ENCODE measurements around the gene BMP8B.

Gene BMP8B

DNA sequence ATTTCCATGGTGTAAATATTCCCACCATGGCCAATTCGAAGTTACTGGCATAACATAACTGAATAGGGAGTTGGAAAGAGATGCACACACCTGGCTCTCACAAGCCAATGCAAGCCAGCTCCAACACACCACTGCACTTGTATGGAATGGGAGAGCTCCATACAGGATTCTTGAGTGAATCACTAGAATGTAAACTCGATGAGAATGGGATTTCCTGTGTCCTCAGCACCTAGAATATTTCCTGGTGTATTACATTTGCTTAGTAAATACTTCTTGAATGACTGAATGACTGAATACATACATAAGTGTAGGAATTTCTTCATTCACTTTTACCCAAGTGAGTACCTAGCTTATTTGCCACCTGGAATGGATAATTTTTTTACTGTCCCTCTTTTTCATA lies 66.2 kb downstream of the BMP8B start:
- no peak for DNase-seq (ENCODE audit: low spot score)

DNA sequence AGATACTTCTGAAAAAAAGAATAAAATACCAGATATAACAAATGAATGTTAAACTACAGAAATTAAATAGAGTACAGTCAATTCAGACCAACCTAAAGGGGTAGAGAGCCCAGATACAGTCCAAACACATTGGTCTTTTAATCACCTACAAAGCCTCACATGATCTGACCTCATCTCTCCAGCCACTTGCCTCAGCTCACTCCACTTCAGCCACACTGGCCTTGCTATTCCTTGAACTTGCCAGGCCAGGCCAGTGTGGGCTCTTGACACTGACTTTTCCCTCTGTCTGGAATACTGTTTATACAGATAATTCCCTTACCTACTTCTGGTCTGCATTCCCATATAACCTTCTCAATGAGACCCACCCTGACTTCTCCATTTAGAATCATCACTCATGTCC lies 67.0 kb downstream of the BMP8B start:
- no peak for DNase-seq (ENCODE audit: low spot score)

DNA sequence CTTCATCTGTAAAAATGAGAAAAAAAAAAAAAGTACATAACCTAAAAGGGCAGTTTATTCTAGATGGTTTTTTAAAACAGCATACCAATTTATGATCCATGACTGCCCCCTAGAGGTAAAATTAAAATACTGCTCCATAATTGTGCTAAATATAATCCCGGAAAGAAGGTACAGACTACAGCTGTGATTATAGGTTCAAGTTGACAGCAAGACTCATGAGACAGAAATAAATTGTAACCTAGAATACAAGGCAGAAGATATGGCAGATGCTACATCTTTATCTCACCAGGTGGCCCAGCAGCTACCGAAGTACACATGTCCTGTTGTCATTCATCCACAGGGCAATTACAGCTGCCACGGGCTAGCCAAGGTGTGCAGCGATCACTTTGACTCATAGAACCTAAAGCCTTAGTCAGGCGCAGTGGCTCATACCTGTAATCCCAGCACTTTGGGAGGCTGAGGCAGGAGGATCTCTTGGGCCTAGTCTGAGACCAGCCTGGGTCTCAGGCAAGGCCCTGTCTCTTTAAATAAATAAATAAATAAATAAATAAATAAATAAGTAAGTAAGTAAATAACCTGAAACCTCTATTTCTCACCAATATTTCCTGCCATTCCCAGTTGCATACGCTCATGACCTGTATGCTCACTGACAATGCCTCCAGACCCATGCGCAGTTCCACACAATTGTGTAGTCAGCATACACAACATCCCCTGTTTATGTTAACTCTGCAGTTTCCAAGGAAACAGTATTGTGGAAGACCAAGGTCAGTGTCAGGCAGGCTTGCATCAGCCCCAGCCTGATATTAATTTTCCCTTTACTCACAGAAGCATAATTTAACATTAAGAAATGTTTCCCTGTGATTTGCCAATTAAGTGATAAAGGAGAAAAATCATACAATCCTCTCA lies 68.3 kb downstream of the BMP8B start:
- no peak for DNase-seq (ENCODE audit: low spot score)

DNA sequence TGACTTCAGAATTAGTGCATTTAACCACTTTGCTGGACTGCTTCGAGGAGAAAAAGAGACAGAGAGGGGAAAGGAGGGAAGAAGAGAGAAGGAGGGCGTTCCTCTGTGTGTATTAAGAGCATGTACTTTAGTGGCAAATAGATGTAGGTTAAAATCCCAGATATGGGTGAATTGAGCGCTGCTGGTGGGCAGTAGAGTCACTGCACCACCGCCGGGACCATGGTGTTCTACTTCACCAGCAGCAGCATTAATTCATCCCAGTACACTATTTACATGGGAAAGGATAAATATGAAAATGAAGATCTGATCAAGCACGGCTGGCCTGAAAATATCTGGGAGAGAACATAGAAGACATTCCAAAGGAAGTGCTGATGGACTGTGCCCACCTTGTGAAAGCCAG lies 70.9 kb downstream of the BMP8B start:
- no peak for DNase-seq (ENCODE audit: low spot score)

DNA sequence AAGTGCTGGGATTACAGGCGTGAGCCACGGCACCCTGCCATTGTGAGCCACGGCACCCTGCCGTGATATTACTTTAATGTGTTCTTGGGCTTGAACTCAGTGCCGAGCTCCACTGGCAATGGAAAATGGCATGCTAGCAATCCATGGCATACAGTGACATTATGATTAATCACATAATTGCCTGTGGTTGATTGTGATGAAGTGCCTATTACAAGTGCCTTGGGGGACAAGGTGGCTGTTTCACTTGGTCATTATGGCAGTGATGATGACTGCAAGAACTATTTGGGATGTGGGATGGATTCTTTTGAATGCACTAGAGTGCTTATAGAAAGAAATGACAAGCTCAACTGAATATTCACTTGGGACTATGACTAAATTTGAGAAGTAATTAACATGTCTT lies 75.1 kb downstream of the BMP8B start:
- no peak for DNase-seq (ENCODE audit: low spot score)

DNA sequence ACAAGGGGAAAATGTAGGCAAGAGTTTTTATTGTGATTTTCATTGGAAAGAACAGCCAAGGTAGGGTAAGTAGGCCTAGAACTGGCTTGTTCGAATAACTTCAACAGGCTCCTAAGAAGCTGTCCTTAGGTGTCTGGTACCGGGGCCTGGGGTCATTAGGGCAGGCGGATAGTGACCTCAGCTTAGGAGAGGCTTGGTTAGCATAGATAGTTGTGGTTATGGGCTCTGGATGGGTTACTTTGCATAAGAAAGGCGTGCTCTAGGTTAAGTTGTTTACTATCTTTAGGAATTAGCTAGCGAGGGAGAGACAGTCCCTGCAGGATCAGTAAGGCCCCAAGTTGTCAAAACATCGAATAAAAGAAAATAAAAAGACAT lies 76.7 kb downstream of the BMP8B start:
- no peak for DNase-seq (ENCODE audit: low spot score)

DNA sequence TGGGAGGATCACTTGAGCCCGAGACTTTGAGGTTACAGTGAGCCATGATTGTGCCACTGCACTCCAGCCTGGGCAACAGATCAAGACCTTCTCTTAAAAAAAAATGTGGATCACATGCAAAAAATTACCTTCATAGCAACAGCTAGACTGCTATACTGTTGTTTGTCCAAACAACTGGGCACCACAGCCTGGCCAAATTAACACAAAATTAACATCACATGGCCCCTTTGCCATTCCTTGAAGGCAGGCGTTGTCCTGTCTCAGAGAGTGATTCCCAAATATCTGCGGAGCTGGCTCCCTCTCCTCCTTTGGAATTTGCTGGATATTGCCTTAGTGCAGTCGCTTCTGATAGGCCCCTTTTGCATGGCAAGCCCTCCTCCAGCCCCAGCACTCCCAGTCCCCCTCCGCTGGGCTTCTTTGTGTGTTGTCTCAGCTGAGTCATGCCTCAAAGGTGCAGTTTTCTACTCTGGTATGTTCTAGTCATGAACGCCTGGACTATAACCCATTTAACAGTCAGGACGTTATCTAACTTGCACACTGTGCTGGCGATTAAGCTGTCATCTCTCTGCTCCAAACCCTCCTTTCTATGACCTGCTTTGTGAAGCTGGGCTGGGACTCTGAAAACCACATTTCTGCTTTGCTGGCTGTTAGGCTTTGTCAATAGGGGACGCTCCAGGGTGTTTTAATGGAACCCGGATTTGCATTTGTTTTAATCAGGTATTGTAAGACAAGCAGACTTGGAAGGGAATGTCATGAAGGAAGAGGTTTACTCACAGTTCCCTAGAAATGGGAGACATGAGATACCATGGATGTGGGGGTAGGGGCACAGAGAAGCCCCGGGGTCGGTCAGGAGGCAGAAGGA lies 77.3 kb downstream of the BMP8B start:
- DNase-seq (ENCODE audit: low spot score): no peak

DNA sequence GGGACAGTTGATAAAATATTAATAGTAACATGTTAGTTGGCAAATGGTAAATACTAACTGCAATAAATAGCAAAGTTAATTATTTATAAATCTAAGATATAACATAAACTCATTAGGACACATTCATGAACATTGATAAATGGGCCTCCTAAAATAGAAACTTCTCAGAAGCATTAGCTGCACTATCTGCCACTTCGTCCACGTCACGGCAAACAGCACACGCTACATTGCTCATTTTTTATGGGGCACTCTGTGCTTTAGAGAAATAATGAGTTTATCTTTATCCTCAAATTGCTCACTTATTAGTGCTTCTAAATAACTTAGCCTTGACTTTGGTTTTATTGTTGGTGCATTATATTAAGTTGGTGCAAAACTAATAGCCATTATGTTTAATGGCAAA lies 81.2 kb downstream of the BMP8B start:
- DNase-seq (ENCODE audit: low spot score): no peak

All from Ammon's horn (tissue), 1 donor.